ENCODE data around the gene PNMA6F.

Gene PNMA6F

DNA sequence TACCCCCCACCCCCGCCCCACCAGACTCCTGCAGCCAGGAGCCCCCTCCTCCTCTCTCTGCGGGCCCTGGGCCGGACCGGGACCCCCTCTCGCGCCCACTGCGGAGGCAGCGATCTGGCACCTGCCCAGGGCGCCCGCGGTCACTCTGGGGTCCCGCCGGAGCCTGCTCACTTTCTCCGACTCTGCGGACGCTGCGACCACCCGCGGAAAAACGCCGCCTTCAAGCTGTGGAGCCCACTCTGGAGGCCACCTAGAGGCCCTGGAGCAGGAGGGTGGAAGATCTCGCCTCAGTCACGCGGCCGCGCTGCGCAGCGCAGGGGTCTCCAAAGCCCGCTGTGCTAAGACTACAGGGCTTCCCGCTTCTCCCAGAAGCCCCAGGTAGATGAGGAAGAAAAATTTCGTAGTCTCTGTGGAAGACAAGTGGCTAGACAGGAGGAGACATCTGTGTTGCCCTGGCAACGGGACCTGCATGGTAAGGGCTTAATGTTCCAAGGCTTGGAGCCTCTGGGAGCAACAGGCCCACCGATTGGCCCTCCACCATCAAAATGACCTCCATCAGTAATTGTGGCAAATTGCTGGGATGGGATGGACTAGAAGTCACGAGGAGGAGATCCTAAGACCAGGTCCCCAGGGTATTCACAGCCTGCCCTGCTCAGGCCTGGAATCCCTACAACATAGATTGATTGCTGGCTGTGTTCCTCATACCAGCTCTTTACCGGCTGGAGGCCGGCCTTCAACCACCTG, at the start of gene PNMA6F:
Gene PNMA6F, minus strand, starts transcription at position 387 of the 744 bp plus-strand sequence. CDS start 1,093 bp downstream, outside the sequence.
- no peak for DNase-seq (ENCODE audit: low read depth)

DNA sequence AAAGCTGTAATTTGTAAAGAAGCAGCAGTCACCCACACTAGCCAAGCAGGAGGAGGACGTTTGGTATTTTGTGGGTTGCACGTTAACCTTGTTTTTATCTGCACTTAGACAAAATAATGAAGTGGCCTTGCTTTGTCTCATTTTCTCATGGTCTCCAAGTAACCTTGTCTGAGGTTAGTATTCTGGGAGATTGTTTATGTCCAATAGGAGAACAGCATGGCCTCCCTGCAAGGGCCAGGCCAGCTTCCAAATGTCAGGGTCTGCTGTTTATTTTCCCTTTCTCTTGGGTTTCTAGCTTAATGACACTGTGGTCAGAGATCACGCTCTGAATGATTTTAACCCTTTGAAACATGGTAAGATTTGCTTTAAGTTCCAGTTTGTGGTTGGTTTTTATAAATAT, 49.7 kb upstream of the PNMA6F start:
- no peak for DNase-seq (ENCODE audit: low read depth)

DNA sequence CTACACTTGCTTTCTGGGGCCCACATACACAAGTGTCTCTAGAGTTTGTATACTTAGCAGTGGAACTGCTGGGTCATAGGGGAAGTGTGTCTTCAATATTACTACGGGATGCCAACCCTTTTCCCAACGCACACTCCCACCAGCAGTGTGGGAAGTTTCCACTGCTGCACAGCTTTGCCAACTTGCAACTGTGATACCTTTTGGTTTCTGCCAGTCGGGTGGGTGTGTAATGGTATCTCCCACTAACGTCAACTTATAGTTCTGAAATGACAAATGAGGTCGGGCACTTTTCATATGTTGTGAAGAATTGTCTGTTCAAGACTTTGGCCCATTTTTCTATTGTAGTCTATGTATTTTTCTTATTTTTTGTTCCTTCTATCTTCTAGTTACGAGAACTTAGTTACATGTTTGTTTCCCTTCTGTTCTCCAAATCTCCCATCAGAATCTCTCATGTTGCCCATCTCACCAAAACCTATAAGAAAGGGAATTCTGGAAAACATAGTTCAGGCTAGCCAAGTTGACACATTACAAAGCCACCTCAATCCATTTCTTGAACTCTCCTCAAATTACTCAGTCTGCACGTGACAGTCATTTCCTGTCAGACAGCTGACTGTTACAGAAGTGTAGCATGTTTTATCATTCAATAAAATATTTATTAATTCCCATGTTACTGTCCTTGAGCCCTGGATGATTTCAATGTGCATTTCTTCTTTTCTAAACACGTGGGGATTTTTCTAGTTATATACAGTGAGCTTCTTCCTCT, 48.9 kb upstream of the PNMA6F start:
- no peak for DNase-seq (ENCODE audit: low read depth)

DNA sequence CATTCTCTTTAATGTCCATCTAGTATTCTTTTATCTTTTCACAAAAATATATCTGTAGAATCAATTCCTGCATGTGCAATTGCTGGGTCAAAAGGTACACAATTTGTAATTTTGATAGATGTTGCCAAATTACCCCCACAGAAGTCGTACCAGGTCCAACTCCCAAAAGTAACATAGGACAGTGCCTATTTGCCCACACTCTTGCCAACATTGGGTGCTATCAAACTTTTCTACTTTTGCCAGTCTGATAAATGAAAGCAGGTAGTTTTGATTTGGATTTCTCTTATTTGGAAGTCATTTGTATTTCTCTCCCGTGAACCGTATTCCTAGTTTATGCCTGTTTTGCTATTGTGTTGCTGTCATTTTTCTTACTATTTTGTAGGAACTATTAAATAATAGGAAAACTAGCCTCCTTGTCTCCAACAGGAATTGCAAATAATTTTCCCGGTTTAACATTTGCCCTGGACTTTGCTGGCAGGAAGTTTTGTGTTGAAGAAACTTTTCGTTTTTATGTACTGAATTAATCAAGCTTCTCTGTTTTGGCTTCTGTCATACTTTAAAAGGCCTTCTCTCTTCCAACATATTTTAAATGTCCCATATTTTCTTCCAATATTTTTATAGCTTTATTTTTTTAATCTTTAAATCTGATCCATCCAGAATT, 45.4 kb upstream of the PNMA6F start:
- no peak for DNase-seq (ENCODE audit: low read depth)

DNA sequence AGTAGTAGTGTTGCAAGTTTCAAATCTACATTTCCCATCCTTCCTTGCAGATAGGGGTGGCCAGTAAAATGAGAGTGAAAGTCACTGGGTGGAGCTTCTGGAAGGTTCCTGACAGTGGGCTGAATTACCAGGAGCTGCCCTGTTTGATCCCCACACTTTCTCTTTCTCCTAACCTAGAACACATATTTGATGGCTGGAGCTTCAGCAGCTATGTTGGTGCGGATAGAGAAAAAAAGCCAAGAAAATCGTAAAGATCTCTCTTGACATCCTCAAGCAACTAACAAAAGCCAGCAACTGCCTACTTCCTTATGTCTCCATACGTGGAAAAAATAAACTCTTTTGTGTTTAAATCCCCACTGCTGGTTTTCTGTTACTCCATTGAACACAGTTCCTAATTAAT, 44.6 kb upstream of the PNMA6F start:
- DNase-seq (ENCODE audit: low read depth): no peak

DNA sequence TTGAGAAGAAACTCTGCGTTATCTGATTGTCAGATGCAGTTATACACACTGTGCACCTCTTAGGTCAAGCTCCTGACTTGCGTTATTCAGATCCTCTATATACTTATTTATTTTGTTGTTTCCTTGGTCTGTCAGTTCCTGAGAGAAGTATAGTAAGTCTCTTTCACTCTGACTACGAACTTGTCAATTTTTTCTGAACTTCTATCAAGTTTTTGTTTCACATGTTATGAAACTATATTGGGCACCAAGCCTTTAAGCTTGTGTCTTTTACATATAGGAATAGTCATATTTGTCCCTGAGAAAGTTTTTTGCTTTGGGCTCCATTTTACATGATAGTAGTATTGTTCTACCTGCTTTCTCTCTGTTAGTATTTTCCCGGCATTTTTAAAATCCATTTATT, 44.1 kb upstream of the PNMA6F start:
- DNase-seq (ENCODE audit: low read depth): no peak

DNA sequence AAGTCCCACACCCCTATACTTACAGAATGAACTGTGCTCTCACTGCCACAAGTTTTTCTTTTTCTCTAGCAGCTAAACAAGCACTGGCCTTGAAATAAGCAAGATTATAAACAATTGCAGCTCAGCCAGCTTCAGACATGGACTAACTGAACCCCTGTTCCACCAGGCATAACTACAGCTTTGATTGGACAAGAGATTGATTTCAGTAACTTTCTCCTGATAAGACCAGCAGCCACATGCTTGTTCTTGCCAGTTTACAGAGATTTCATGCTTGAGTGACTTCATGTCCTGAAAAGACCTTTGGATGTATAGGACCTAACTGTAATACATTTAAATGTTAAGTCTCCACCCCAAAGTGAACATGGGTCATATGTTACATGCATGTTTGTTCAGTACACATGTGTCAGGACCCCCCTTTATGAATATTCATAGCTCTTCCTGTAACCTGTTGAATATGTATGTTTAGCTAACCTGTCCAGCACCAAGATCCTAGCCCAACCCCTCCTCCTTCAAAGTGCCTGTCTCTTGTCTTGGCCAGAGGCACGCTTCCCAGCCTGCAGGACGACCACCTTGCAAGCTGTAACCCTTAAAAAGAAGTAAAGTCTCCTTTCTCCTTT, 40.3 kb upstream of the PNMA6F start:
- DNase-seq (ENCODE audit: low read depth): no peak

DNA sequence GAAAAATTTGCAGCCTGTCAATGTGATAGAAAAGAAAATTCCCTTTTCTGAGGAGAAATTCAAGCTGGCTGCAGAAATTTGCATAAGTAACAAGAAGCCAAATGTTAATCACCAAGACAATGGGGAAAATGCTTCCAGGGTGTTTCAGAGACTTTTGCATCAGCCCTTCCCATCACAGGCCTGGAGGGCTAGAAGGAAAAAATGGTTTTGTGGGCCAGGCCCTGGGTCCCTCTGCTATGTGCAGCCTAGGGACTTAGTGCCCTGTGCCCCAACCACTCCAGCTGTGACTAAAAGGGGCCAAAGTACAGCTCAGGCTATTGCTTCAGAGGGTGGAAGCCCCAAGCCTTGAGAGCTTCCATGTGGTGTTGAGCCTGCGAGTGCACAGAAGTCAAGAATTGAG, 36.3 kb upstream of the PNMA6F start:
- DNase-seq (ENCODE audit: low read depth): no peak

DNA sequence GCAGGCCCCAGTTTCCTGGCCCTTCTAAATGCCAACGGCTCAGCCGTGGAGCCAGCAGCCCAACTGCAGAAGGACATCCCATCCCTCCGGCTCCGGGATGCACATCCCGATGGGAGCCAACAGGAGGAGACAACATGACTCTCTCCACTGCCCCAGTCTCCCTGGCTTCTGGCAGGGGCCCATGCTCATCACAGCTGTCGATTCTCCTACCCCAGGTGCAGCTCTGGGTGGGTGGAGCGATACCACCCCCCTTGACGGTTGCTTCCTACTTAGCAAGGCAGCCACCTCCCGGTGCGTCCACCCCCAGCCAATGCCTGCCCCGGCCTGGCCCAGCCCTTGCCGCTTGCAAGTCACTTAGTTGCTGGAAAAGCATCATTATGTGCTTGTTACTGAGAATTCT, 31.8 kb upstream of the PNMA6F start:
- no peak for DNase-seq (ENCODE audit: low read depth)

DNA sequence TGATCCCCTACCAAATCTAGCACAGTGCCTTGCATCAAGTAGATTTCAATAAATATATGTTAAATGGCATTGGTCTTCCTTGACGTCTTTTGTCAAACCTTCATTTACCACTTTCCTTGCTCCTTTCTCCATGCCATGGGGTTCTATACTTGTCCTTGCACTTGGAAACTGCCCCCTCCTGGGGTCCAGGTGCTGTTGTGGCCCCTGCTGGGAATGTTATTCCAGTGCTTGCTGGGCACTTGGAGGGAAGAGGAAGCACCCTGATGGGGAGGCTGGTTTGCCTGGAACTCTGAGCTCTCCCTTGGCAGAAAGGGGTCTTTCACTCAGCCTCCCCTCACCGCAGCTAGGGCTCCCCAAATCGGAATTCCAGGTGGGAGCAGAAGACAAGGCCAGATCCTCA, 31.3 kb upstream of the PNMA6F start:
- no peak for DNase-seq (ENCODE audit: low read depth)

DNA sequence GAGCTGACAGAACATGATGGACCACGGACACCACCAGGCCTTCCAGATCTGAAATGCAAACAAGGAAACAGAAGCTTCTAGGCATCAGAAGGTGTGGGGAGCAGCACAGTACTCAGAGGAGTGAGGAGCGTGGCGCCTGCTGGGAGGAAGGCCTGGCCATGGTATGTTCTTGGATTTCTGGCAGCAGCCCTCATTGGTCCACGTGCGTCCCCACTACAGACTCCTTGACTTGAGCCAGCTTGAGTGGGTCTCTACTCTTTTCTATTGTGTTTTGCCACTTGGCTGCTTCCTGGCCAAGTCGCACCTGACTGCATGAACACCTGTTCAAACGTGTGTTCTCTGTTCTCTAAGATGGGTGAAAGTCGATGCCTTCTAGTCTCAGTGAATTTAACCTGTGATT, 30.4 kb upstream of the PNMA6F start:
- DNase-seq (ENCODE audit: low read depth): no peak

DNA sequence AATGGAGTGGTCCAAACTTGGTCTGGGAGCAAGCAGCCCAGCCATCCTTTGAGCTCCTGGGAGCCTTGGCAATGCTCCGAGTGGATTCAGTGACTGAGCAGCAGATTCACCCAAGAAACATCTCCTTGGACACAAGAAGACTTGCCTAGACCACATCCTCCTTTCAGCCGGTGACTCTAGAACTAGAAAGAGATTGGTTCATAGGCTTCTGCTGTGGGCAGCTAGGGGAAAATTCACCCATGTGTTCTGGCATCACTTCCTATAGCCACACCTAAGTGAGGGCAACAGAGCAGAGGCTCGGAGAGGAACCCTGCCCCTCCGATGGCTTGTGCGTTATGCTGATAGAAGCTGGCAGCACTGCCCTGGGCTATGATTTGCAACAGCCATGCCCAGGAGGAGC, 28.4 kb upstream of the PNMA6F start:
- DNase-seq (ENCODE audit: low read depth): no peak

DNA sequence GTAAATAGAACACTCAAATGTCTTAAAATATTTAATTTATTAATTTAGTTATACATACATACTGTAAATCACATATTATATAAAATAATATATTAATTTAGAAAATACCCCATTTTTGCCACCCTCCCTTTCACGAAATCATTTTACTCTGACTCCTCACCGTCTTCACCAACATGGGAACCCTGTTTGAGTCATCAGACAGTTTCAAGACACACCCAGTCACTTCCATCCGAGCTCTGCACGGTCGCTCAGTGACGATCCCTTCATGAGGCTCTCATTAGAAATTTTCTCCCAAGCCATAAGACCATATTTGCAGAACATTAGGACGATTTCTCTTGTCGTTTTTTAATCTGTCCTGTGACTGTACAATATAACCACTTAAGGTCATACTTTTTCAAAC, 26.9 kb upstream of the PNMA6F start:
- DNase-seq (ENCODE audit: low read depth): no peak

DNA sequence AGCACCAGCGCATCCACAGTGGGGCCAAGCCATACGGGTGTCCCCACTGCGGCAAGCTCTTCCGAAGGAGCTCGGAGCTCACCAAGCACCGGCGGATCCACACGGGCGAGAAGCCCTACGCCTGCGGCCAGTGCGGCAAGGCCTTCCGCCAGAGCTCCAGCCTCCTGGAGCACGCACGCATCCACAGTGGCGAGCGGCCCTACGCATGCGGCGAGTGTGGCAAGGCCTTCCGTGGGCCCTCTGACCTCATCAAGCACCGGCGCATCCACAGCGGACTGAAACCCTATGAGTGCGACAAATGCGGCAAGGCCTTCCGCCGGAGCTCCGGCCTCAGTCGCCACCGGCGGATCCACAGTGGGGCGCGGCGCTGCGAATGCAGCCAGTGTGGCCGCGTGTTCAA, 26.0 kb upstream of the PNMA6F start:
- no peak for DNase-seq (ENCODE audit: low read depth)

DNA sequence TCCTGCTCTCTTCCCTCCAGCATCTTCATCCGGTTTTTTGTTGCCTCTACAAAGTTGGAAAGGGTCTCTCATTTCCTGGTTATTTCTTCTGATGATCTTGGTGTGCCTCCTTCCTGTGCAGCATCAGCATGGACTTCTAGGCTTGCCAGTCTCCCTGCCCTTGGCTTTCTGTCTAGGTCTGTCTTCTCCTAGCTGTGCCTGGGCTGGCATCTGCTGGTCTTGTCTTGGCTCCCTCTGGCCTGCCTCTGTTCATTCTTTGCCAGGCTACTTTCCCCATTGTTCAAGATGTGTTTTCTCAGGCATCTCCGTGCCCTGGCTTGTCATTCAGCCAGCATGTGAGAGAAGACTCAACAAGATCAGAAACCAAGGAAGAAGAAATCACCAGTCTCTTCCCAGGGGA, 22.1 kb upstream of the PNMA6F start:
- DNase-seq (ENCODE audit: low read depth): no peak

DNA sequence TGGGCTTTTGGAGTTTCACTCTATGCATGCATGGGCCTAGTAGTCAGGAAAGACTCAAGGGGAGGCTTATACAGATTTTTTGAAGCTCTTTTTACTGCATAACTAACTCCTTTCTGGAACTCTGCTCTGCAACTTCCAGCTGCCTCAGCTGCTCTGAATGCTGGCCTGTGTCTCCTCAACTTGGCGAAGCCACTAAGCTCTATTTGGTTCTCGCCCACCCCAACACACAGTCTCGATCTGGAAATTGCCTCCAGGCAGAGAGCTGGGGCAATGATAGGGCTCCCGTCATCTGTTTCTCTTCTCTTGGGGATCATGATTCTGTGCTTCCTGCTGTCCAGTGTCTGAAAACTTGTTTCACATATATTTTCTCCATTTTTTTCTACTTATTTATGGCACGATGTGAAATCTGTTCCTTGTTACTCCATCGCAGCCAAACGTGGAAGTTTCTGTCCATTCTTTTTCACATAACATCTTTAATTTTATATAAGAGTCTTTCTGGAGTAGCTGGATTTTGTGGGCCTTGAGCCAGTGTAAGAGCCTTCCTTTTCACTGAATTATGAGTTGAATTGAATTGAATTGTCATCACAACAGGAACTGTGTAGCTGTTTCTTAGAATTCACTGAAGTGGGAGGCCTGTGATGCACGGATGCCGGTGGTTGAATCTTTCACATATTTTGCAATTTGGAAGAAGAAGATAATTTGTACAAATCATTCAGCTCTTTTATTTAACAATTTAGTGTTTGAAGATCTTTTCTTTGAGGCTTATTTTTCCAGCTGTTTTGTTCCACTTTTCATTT, 21.4 kb upstream of the PNMA6F start:
- DNase-seq (ENCODE audit: low read depth): no peak

DNA sequence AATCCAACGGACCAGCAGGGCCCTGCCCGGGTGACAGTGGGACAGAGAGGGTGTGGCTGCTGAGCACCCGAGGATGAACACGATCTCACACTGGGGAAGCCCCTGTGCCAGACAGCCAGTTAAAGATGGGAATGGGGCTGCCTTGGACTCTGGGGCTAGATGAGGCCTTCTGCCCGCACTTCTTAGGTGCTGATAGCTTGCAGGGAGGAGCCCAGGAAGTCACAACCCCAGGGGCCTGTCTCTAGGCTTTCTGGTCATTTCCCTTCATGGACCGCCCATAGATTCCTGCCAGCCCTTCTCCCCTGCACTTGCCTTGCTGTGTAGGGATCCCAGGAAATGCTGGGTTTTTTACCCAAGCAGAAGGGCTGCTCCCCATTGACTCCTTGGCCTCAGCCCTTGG, 18.5 kb upstream of the PNMA6F start:
- DNase-seq (ENCODE audit: low read depth): no peak

DNA sequence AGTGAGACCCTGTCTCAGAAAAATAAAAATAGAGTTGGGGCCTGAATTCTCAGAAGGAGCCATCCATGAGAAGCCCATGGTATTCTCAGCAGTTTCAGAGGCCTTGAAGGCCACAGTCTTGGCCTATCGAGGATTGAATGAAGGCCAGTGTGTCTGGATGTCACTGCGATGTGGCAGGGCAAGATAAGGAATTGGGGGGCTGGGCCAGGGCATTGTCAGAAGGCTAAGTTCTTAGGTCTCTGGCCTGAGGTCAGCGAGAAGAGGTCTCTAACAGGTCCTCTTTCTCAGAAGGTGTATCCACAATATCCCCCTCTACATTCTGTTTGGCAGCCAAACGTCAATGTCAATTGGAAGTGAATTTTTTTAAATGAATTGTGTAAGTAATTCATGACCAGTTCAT, 18.1 kb upstream of the PNMA6F start:
- DNase-seq (ENCODE audit: low read depth): no peak

DNA sequence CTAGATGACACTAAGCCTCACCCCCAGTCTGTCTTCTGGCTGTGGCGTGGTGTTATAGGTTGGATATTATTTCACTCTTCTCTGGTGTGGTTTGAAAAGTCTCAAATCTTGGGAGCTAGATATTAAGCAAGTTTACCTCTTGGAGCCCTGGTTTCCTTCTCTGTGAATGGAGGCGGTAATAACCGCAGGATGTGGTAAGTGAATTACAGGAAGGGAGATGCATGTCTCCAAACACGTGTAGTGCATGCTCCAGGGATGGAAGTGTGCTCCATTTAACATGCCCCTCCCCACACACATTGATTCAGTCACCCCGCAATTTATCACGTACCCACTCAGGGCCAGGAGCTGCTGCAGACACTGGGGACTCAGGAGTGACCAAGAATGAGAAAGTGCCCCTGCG, 17.3 kb upstream of the PNMA6F start:
- DNase-seq (ENCODE audit: low read depth): no peak

DNA sequence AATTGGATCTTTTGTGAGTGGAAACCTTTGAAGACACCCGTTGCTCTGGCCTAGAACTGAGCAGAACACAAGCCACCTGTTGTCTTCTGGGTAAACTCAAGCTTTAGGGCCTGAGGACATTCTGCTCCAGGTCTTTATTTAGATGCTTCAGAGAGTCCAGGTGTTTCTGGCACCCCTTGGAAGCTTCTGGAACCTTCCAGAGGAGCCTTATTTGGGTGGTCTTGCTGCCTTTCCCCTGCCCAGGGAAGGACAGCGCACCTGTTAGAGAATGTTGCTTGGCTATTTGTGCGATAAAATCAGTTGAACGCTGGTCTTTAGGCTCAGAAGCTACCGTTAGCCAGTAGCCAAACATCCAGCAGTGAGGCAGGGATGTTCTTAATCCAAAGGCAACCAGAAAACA, 15.4 kb upstream of the PNMA6F start:
- DNase-seq (ENCODE audit: low read depth): no peak

DNA sequence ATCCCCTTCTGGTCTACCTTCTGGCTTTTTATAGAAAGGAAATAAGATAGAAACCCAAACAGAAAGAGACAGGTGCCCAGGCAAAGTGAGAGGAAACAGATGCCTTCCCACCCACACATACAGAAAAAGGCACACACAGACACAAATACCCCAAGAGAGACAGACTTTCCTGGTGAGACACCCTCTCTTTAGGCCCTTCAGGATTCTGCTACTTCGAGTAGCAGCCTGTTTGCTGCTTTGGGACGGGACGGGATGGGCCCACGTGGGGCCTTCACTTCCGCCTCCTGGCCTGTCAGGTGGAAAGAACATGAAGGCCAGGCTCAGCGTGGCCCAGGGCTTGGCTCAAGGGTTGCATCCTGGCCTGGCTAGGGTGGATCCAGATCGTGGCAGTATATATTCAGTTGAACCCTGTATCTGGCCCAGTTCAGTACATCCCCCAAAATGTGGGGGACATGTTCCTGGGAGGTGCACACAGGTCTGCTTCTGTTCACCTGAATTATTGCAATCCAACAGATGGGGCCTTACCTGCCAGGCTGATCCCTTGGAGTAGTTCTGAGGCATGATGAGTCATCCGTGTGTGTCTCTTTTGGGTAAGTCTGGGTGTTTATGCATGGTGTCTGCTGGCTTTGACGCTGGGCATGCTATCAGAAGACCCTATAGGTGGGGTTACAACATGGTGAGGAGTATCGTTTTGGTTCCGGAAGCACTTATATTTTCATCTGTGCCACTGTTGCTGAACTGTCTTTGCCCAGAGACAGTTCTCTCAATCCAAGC, 14.7 kb upstream of the PNMA6F start:
- no peak for DNase-seq (ENCODE audit: low read depth)

All from T-helper 22 cell (primary cell).